Measurements from ENCODE around the gene ZNF697. TPM values are rescaled to one million over a fixed set of nuclear protein-coding genes. Genes with fewer than 3 reads are reported as not detected.

Gene ZNF697
- total and polyA plus RNA-seq, 9 of the 15 experiments (the other 6 are each of a cell fraction or from before 2014, with no cell fraction given): 2.1 to 13.6 (median 8.3) TPM

- CTCF ChIA-PET (ENCODE audit: low intra/inter-chr PET ratio): no interaction called here
- 0% methylated on average over 1 of the region's 1 CpG for WGBS (ENCODE audit: insufficient coverage, low coverage, missing lambda C conversion rate)
- TF ChIP-seq ZNF445 (CRISPR knock-in tag; IDR thresholded peaks at IDR 0.05; ENCODE audit: low read depth): no peak
- TF ChIP-seq MAFG (tag; conservative IDR thresholded peaks at IDR 0.05): no peak
- TF ChIP-seq ZNF395 (CRISPR knock-in tag; IDR thresholded peaks at IDR 0.05): no peak
- TF ChIP-seq FOSL1 (tag; conservative IDR thresholded peaks at IDR 0.05): no peak
- TF ChIP-seq ZNF717 (CRISPR knock-in tag; IDR thresholded peaks at IDR 0.05): no peak
- TF ChIP-seq PATZ1 (CRISPR knock-in tag; IDR thresholded peaks at IDR 0.05; ENCODE audit: borderline replicate concordance): no peak
- no peak for TF ChIP-seq SP2 (IDR thresholded peaks at IDR 0.05; ENCODE audit: extremely low read depth, low read depth, low read length, poor library complexity, severe bottlenecking)
- no peak for TF ChIP-seq LEF1 (IDR thresholded peaks at IDR 0.05)
- TF ChIP-seq, protein P1, sequence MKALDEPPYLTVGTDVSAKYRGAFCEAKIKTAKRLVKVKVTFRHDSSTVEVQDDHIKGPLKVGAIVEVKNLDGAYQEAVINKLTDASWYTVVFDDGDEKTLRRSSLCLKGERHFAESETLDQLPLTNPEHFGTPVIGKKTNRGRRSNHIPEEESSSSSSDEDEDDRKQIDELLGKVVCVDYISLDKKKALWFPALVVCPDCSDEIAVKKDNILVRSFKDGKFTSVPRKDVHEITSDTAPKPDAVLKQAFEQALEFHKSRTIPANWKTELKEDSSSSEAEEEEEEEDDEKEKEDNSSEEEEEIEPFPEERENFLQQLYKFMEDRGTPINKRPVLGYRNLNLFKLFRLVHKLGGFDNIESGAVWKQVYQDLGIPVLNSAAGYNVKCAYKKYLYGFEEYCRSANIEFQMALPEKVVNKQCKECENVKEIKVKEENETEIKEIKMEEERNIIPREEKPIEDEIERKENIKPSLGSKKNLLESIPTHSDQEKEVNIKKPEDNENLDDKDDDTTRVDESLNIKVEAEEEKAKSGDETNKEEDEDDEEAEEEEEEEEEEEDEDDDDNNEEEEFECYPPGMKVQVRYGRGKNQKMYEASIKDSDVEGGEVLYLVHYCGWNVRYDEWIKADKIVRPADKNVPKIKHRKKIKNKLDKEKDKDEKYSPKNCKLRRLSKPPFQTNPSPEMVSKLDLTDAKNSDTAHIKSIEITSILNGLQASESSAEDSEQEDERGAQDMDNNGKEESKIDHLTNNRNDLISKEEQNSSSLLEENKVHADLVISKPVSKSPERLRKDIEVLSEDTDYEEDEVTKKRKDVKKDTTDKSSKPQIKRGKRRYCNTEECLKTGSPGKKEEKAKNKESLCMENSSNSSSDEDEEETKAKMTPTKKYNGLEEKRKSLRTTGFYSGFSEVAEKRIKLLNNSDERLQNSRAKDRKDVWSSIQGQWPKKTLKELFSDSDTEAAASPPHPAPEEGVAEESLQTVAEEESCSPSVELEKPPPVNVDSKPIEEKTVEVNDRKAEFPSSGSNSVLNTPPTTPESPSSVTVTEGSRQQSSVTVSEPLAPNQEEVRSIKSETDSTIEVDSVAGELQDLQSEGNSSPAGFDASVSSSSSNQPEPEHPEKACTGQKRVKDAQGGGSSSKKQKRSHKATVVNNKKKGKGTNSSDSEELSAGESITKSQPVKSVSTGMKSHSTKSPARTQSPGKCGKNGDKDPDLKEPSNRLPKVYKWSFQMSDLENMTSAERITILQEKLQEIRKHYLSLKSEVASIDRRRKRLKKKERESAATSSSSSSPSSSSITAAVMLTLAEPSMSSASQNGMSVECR (CRISPR knock-in tag; IDR thresholded peaks at IDR 0.05): no peak
- no peak for TF ChIP-seq SMAD4 (CRISPR knock-in tag; conservative IDR thresholded peaks at IDR 0.05)
- TF ChIP-seq NR3C1 (CRISPR knock-in tag; IDR thresholded peaks at IDR 0.05): no peak
- TF ChIP-seq BHLHE40 (IDR thresholded peaks at IDR 0.05; ENCODE audit: low read length): no peak
- no peak for TF ChIP-seq HMGN3 (IDR thresholded peaks at IDR 0.05; ENCODE audit: borderline replicate concordance, extremely low read depth, insufficient read length, low read depth, low read length)
- TF ChIP-seq MEF2D (tag; conservative IDR thresholded peaks at IDR 0.05; ENCODE audit: low read depth): no peak
- no peak for TF ChIP-seq EZH2 (IDR thresholded peaks at IDR 0.05; ENCODE audit: borderline replicate concordance, low read depth, low read length)
Observed at GRCh38 chr1:119655154-119655553, 7.1 kb upstream of the ZNF697 start.

More at GRCh38 chr1:119655154-119655553, 7.1 kb upstream of the ZNF697 start:
- Histone ChIP-seq H3K4me1 (replicated peaks in 1 of 2; ENCODE audit: control insufficient read depth in 2 of 2, insufficient read depth in 2 of 2, low read length in 2 of 2) (no peaks in the 10 kb centered on the region; a peak in 2 of 5 replicates), H3K4me3 (no peak overlapping the region), H3K36me3 (ENCODE audit: control insufficient read depth, insufficient read depth, low read length) (no peaks in the 10 kb centered on the region), H3K9me1 (ENCODE audit: control insufficient read depth, insufficient read depth, low read length) (no peaks in the 10 kb centered on the region), H4K20me1 (replicated peaks; ENCODE audit: control insufficient read depth, insufficient read depth, low read length) (no peaks in the 10 kb centered on the region), H3K27me3 (ENCODE audit: control insufficient read depth in 2 of 2, insufficient read depth in 2 of 2, low read length in 2 of 2) (peaks cover 20 to 33% of the 10 kb centered on the region in 2 experiments; a peak in 4 of 5 replicates), H3K4me2 (ENCODE audit: insufficient read depth, low read length) (no peak overlapping the region), H2AFZ (ENCODE audit: low read depth, low read length) (no peak overlapping the region), H3K27ac (ENCODE audit: extremely low read depth, low read depth, low read length) (no peak overlapping the region), H3K9ac (ENCODE audit: insufficient read depth in 1 of 2, low read depth in 2 of 2, low read length in 2 of 2) (no peak overlapping the region), H3K9me3 (replicated peaks; ENCODE audit: control insufficient read depth, insufficient read depth, low read depth, low read length) (no peaks in the 10 kb centered on the region), H3K79me2 (ENCODE audit: control insufficient read depth, insufficient read depth, low read length) (no peaks in the 10 kb centered on the region)
- ATAC-seq: no peak
- no TSS peak for BruUV-seq (replicated peaks)
- POLR2A ChIA-PET: interaction anchor here (0.6 to 1.3 kb wide), 4 partner anchors 11 to 56 kb away, joined by 3 read pairs; partner anchors contain the start of gene PHGDH
- intact Hi-C loops (cut with micrococcal nuclease): no loop called here
- DNase-seq (ENCODE audit: extremely low read depth in 1 of 4, low spot score in 3 of 4): no peak
- no peak for FAIRE-seq
- in situ Hi-C loops (cut with MboI): no loop called here
